DMS53 treated with DMSO at 0.1 percent for 48 hours (cell line): ENCODE data around the gene REC8.
"Not testable (repeated sequence)": the region's sequence is repeated elsewhere in the genome, so short reads cannot be mapped to it uniquely, and the experiment has no call there.

Experiments
- DNase-seq: peaks from one replicate; lab custom pipeline; 2025; ENCODE audit not compliant: unreplicated experiment; lab: John Stamatoyannopoulos, UW

Gene REC8

DNA sequence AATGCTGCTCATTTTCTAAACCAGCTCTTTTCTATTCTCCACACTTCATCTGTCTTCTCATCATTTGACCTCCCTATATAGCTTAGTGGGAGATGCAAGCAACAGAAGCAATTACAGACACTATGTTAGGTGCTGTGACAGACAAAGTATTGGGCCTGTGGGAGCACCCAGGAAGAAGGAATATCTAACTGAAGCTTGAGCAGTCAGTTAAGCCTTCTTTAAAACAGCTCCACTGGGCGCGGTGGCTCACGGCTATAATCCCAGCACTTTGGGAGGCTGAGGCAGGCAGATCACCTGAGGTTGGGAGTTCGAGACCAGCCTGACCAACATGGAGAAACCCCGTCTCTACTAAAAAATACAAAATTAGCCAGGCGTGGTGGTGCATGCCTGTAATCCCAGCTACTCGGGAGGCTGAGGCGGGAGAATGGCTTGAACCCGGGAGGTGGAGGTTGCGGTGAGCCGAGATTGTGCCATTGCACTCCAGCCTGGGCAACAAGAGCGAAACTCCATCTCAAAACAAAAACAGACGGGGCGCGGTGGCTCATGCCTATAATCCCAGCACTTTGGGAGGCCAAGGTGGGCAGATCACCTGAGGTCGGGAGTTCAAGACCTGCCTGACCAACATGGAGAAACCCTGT is 31.5 kb downstream of the REC8 start:
- not testable (repeated sequence) for DNase-seq

- DNase-seq: no peak
Observed at GRCh38 chr14:24204163-24205146, 32.6 kb downstream of the REC8 start.

DNA sequence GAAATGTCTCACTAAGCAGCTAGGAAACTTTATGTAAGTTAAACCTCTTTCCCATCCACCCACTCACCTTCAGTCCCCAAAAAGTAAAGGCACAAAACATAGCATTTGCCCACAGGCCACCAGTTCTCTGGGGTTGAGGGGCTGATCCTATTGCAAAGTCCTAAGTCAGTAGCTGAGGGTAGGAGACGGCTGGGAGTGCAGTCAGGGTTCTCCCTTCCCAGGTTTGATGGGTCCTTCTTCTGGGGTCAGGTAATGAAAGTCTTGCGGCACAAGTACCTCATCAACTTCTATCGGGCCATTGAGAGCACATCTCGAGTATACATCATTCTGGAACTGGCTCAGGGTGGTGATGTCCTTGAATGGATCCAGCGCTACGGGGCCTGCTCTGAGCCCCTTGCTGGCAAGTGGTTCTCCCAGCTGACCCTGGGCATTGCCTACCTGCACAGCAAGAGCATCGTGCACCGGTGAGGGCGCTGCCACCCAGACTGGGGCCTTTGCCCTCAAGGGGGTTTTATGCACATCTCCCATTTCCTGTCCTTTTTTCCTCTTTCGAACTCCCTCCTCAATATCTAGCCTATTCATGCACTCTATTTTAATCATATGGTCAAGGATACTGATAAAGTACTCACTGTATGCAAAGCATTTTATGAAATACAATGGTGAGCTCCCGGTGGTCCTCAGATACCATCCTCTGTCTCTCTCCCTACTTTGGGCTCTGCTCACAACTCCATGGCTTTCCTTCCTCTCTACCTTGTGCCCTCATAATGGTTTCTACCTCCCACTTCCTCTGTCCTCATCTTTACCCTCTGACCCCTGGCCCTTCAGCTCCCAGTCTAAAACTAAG is 34.6 kb downstream of the REC8 start:
- DNase-seq: no peak

- DNase-seq: no peak
Observed at GRCh38 chr14:24207104-24207551, 35.2 kb downstream of the REC8 start.

GRCh38 chr14:24207625-24208024 is 35.7 kb downstream of the REC8 start:
- DNase-seq: no peak

- no peak for DNase-seq
Observed at GRCh38 chr14:24211311-24211710, 39.4 kb downstream of the REC8 start.

GRCh38 chr14:24212924-24213865 is 41.3 kb downstream of the REC8 start, which contains the start of gene CHMP4A:
TSS of gene CHMP4A (minus strand) at chr14:24213488. CDS start at chr14:24213439, 49 bp downstream.
- DNase-seq: peak; percentile 68

DNA sequence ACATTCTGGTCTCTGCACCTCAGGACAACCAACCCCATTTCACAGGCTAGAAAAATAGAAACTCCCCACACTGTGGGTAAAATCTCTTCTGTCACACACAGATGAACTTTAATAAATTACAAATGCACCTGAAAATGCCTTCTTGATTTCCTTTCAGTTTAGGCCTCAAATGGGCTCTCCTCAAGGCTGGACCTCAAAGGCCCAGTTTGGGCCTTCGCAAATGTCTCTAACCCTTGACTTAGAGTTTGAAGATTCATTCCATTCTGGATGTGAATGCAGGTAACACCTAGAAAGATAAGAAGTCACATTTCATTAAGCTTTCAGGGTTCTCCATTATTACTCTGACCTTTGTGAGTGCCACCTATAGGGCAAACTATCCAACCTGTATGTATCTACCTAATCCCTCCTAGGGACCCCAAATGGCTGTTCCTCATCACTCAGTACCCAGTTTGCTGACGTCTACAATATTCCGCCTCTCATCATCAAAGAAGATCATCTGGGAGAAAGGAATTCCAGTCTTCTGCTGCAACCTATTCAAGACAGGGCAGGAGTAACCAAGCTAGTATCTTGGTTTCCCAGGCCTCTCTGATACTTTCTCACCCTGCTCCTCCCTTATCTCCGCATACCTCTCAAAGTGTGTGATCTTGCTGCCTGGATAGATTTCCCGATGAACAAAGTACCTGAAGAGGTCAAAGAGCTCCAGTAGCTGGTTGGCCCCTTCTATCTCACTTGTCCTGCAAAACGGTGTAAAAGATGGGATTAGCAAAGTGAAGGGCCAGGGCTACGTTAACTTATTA is 42.2 kb downstream of the REC8 start:
- DNase-seq: no peak

GRCh38 chr14:24215495-24216344 is 43.8 kb downstream of the REC8 start, which contains the start of gene MDP1:
TSS of gene MDP1 (minus strand) at chr14:24216066. CDS start at chr14:24215955, 111 bp downstream.
- peak; percentile 66 for DNase-seq

- no peak for DNase-seq
Observed at GRCh38 chr14:24216345-24216699, 44.4 kb downstream of the REC8 start.

DNA sequence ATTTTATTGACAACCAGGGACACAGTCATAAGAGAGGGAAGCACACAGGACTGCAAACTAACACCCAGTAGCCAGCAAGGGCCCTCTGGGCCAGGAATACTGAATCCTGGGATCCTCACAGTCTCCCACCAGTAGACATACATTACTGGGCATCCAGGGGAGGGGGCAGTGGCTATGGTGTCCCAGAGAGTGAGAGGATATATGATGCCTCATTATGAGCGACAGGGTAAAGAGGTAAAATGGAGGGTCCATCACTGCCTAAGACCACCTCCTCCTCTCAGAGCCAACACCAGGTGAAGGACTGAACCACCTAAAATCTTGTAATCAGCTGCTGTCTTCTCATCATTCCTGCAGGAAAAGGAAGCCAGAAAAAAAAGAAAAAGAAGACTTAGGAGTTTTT is 45.0 kb downstream of the REC8 start:
- not testable (repeated sequence) for DNase-seq

GRCh38 chr14:24219080-24219479 is 47.2 kb downstream of the REC8 start:
- no peak for DNase-seq

- no peak for DNase-seq
Observed at GRCh38 chr14:24219521-24219920, 47.6 kb downstream of the REC8 start.

GRCh38 chr14:24222987-24223386 is 51.1 kb downstream of the REC8 start:
- DNase-seq: not testable (repeated sequence)

- DNase-seq: no peak
Observed at GRCh38 chr14:24224618-24225071, 52.8 kb downstream of the REC8 start.

- no peak for DNase-seq
Observed at GRCh38 chr14:24226473-24226872, 54.6 kb downstream of the REC8 start.

DNA sequence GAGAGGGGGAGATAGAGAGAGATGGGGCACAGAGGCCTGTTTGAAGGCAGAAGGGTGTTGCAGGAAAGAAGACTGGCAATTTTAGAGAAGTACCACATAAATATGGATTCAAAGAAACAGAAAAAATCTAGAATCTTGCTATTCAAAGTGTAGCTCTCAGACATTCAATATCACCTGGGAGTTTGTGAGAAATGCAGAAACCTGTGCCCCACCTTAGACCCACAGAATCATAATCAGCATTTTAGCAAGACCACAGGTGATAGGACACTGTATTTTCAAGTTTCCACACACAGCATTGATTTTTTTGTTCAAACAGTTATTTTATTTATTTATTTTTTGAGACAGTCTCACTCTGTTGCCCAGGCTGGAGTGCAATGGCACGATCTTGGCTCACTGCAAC is 57.0 kb downstream of the REC8 start:
- no peak for DNase-seq
